ENCODE data around the gene TRIM13. TPM values are rescaled to one million over a fixed set of nuclear protein-coding genes. Genes with fewer than 3 reads are reported as not detected.
A peak's percentile ranks its signal among the peaks of the same experiment; 100 is the strongest.
"Not testable (repeated sequence)": the region's sequence is repeated elsewhere in the genome, so short reads cannot be mapped to it uniquely, and the experiment has no call there.

The TRIM13 gene, protein sequence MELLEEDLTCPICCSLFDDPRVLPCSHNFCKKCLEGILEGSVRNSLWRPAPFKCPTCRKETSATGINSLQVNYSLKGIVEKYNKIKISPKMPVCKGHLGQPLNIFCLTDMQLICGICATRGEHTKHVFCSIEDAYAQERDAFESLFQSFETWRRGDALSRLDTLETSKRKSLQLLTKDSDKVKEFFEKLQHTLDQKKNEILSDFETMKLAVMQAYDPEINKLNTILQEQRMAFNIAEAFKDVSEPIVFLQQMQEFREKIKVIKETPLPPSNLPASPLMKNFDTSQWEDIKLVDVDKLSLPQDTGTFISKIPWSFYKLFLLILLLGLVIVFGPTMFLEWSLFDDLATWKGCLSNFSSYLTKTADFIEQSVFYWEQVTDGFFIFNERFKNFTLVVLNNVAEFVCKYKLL
- 10 to 100 TPM; 21.2 to 31.5 (median 28.0) TPM for polyA plus RNA-seq (ENCODE audit: insufficient read length in 10 of 10)
- long read RNA-seq, donor 1, transcript TRIM13-204 (3 exons, 2,607 nt): major isoform, 5 of 8 reads
- long read RNA-seq, donor 1, partial matches to known transcripts: 0 of 8 reads
- long read RNA-seq, donor 1, other reads (novel, unspliced or antisense): 0 of 8 reads
- long read RNA-seq, donor 2, partial matches to known transcripts: 0 of 4 reads
- long read RNA-seq, donor 2, other reads (novel, unspliced or antisense): 0 of 4 reads
- long read RNA-seq, donor 3: 0 reads
- long read RNA-seq, donor 4, full-length matches to known transcripts: 5 of 5 reads
- long read RNA-seq, donor 4, partial matches to known transcripts: 0 of 5 reads
- long read RNA-seq, donor 4, other reads (novel, unspliced or antisense): 0 of 5 reads
- long read RNA-seq, donor 5, full-length matches to known transcripts: 8 of 15 reads
- long read RNA-seq, donor 5, partial matches to known transcripts: 7 of 15 reads
- long read RNA-seq, donor 5, other reads (novel, unspliced or antisense): 0 of 15 reads
- long read RNA-seq, donor 6, transcript TRIM13-206 (3 exons, 1,489 nt): major isoform, 6 of 8 reads
- long read RNA-seq, donor 6, partial matches to known transcripts: 0 of 8 reads
- long read RNA-seq, donor 6, other reads (novel, unspliced or antisense): 0 of 8 reads
- long read RNA-seq, donor 7, partial matches to known transcripts: 11 of 16 reads
- long read RNA-seq, donor 7, other reads (novel, unspliced or antisense): 0 of 16 reads
- long read RNA-seq, donor 8, partial matches to known transcripts: 18 of 22 reads
- long read RNA-seq, donor 8, other reads (novel, unspliced or antisense): 0 of 22 reads
- long read RNA-seq, donor 9, full-length matches to known transcripts: 5 of 5 reads
- long read RNA-seq, donor 9, partial matches to known transcripts: 0 of 5 reads
- long read RNA-seq, donor 9, other reads (novel, unspliced or antisense): 0 of 5 reads

DNA sequence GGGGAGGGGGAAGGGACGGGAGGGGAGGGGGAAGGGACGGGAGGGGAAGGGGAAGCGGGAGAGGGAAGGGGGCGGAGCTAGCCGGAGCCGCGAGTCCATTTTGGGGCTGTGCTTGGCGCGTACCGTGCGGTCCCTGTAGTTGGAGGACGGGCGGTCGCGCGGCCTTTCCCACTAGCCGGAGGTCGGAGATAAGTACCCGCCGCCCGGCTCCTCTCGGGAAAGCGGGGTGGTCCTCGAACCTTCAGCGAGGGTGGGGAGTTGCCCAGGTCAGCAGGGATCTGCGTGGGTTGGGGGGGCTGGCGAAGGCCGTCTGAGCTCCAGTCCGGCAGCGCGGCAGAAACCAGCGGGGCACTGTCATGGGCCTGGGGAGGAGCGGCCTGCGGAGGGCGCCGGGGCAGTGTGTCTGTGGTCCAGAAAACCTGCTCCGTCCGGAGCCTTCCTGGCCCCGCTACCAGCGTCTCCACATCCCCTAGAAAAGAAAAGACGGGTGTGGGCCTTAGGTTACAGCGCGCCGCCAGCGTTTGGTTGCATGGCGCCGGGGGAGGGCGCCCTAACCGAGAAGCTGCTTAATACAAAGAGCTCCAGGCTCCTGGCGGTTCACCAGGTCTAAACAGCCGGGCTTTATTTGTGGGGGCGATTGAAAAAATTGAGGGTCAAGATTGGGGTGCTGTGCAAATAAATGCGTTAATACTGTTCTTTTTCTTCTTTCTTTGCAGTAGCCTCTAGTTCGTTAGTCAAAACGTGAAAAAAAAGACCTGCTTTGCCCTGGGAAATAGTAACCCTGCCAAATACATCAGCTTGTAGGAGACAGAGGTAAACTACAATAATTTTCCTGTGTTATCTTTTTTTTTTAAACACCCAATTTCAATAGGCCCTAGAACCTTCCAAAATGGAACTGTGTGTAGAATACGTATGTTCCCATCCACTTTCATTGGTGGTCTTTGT lies at the start of gene TRIM13:
TSS of gene TRIM13 (plus strand) at position 92 of the 945 bp plus-strand sequence. CDS start 14,899 bp downstream, outside the sequence.
- peak; percentile 91 to 98 (median 93) for DNase-seq

DNA sequence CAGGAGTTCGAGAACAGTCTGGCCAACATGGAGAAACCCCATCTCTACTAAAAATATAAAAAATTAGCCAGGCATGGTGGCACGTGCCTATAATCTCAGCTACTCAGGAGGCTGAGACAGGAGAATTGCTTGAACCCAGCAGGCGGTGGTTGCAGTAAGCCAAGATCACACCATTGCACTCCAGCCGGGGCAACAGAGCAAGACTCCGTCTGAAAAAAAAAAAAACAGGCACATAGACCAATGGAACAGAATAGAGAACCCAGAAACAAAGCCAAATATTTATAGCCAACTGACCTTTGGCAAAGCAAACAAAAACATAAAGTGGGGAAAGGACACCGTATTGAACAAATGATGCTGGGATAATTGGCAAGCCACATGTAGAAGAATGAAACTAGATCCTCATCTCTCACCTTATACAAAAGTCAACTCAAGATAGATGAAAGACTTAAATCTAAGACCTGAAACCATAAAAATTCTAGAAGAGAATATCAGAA lies 48.0 kb upstream of the TRIM13 start:
- not testable (repeated sequence) for DNase-seq

DNA sequence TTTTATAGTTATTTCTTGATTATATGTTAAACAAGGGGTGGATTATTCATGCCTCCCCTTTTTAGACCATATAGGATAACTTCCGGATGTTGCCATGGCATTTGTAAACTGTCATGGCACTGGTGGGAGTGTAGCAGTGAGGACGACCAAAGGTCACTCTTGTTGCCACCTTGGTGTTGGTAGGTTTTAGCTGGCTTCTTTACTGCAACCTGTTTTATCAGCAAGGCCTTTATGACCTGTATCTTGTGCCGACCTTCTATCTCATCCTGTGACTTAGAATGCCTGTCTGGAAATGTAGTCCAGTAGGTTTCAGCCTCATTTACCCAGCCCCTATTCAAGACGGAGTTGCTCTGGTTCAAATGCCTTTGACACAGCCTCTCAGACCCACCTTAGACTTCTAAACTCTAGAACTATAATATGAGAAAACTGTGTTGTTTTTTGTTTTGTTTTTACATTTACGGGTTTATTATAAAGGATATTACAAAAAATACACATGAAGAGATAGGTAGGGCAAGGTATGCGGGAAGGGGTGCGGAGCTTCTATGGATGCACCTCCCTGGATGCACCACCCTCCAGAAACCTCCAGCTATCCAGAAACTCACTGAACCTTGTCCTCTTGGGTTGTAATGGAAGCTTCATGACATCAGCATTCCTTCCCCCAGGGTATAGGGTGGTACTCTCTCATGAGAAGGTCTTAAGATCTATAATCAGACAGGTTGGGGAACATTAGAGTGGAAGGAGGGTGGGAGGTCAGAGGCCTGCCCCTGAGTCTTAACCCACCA lies 44.9 kb upstream of the TRIM13 start:
- DNase-seq: no peak

DNA sequence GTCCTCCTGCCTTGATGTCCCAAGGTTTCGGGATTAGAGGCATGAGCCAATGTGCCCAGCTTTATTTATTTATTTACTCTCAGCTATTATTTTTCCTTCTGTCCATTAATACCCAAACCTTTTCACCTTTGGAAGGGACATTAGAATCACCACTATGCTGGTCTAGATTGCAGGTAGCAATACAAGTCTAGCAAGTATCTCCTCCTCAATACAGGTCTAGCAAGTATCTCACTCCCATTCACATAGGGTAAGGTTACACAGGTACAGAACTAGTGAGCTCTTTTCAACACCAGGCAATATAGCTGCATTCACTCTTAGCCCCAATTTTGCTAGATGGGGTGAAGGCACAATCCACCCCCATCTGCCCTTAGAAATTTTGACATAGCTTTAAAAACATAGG lies 43.3 kb upstream of the TRIM13 start:
- DNase-seq: no peak

DNA sequence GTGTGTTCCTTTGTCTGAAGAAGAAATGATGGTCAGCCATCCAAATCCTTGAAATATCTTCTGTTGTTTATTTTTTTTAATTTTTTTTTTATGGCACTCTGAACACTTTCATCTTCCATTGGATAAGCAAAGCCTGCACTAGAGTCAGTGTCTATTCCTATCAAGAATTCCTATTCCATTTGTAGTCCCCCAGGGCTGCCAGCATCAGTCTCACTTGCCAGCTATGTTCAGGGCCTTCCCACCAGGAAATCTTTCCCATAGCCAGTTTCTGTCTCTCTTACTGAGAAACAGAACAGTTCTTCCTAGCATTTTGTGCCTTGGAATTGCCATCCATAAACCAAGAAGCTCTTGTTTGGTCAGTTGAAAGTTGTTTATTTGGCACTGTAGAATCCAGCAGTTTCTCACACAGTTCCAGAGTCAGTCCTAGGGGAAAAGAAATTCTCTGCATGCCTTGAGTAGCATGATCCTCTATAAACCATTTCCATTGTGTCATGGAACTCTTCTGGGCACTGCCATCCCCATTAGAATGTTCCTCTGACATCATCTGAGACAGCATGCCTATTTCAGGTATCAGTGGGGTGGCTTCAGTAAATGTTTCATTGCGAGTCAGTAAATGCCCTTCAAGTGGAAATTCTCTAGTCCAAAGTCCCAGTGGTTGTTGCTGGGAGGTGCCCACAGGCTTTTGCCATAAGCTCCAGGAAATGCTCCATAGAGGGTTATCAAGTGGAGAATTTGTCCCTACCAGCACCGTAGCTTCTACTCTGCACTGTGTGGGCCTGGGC lies 42.0 kb upstream of the TRIM13 start:
- no peak for DNase-seq

DNA sequence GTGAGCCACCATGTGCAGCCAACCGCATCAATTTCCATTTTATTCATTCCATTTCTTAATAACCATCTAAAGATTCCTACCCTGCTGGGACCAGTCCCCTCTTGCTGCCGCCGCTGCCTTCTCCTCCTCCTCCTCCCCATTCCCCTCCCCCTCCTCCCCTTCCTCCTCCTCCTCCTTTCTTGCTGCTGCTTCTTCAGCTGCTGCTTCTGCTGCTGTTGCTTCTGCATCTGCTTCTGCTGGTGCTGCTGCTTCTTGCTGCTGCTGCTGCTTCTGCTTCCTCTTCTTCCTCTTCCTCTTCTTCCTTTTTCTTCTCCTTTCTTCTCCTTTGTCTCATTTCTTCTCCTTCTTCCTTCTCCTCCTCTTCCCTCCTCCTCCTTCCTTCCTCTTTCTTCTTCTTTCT lies 40.7 kb upstream of the TRIM13 start:
- no peak for DNase-seq

DNA sequence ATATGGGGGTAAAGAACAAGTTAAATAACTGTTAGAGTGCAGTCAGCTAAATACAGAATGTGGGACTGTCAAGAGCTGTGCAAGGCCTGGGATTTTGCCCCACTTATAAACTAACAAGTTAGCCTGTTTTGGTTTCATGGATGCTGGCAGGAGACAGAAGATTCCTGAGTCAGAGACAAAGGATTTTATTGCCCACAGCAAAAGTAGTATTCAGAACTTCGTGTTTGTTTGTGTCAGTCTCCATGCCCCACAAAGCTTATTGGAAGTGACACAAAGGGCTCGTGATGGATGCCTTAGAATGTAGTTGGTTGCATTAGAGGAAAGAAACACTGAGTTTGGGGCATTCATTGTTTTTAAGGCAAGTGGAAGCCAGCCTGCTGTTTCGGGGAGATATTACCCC lies 38.5 kb upstream of the TRIM13 start:
- no peak for DNase-seq

DNA sequence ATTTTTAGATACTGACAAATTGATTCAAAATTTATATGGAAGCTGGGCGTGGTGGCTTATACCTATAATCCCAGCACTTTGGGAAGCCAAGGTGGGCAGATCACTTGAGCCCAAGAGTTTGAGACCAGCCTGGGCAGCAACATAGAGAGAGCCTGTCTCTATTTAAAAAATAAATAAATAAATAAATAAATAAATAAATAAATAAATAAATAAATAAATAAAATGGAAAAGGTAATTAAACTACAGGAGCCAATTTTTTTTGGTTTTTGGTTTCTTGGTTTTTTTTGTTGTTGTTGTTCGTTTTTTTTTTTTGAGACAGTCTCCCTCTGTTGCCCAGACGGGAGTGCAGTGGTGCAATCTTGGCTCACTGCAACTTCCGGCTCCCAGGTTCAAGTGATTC lies 29.4 kb upstream of the TRIM13 start:
- DNase-seq: no peak

DNA sequence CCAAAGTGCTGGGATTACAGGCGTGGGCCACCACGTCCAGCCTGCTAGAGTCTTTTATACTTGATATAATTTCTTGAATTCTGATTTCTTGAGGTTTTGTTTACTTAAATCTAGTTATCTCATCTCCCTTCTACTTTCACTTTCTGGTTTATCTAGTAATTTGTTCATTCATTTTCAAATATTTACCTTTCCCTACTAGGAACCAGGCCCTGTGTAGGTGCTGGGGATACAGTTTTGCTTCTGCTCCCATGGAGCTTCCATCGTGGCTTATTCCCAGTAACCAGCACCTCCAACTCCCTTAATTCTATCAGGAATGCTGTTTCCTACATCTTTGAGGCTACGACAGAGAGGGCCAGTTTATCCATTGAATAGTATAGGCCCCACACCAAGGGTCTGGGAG lies 24.1 kb upstream of the TRIM13 start:
- no peak for DNase-seq

DNA sequence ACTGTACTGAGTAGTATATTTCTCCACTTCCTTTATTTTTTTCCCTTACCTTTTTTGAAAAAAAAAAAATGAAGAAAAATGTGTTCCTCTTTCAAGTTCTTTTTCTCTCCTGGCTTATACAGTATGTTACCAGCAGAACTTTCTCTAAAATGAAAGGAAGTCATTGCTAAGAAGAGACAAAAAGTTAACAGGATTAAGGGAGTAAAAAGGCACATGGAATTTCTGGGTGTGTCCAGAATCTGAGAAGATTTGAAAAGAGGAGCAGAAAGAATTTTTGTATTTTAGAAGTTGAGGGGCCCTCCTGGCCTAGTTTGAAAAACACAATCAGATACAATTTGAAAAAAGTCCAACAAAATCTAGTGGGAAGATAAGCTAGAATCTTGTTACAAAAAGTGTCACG lies 21.0 kb upstream of the TRIM13 start:
- DNase-seq: no peak

DNA sequence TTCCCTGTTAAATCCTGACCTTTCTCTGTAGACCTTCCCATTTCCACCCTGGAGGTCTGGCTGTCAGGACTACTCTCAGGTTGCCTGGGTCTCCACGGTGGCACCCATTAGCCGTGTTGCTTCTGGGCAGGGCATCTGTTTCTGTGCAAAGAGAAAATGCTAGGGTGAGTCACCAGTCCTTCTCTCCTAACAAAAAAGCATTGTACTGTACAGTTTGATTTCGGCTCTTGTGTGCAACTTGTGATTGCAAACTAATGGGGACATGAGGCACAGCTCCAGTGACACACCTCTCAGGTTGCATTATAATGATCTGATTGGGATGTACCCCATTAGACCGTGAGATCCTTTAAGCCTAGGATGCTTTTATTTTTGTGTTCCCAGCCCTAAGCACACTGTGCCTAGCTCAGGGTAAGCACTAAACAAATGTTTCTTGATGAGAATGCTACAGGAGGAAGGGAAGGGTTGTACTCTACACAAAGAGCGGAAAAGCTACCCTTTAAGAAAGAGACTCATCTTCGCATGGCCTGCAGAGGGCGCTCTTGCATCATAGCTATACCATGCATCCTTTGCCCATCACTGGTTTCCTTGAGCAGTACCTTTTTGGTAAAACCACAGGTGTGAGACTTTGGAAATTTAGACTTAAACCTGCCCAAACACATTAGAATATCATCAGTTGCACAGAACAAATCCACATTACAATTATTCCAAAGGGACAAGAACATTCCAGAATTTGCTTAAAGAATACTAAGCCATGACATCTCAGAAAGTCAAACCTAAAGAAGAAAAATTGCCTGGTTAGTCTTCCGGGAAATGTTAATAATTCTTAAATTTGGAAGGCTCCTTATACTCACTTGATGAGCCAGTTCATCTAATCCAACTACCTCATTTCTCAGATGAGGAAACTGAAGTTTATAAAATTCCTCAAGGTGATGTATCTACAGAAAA lies 20.3 kb upstream of the TRIM13 start:
- DNase-seq: peak; percentile 43 to 73 (median 67)

DNA sequence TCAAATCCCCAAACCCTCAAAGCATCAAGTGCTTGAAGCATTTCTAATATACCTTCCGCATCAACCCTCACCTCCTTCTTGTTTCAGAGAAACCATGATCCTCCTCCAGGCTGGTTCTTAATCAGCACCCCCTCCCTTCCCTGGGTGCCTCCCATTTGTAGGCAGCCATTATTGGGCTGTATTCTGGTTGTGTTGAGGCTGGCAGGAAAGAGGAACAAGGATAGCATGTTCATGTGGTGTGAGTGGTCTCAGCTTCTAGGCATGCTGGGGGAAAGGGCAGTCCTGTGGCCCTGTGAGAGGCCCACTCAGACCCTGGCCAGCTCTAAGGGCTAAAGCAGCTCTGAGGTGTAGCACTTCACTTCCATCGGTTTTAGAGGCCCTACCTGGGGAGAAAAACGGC lies 18.9 kb upstream of the TRIM13 start:
- no peak for DNase-seq

DNA sequence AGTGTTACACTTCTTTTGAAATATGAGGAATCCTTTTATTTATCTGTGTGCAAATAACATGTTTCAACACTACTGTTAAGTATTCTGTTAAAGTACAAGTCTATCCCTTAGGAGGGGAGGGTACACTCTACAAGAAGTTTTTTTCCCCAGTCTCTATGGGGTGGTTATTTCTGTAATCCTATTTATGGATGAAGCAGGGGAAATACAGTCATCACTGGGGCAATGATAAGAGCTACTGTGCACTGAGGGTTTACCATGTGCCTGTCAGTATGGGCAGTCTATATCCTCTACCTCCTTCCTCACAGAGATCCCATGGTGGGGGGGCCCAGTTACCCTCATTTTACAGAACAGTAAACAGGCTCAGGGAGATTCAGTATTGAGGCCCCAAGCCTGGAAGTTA lies 16.6 kb upstream of the TRIM13 start:
- DNase-seq: no peak

DNA sequence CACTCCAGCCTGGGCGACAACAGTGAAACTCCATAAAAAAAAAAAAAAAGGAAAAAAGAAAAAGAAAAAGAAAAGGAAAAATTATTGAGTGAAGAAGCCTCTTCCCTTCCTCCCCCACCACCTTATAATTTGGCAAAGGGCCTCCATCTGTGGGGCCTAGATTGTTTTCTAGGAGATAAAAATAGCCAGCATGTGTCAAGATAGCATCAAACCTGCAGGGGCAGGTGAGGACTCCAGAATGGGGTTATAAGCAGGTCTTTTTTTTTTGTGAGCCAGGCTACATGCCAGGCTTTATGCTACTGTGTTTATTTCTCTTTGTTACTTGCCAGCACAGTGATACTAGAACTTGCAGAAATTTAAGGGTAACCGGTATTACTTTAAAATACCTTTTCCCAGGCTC lies 11.7 kb upstream of the TRIM13 start:
- DNase-seq: no peak

DNA sequence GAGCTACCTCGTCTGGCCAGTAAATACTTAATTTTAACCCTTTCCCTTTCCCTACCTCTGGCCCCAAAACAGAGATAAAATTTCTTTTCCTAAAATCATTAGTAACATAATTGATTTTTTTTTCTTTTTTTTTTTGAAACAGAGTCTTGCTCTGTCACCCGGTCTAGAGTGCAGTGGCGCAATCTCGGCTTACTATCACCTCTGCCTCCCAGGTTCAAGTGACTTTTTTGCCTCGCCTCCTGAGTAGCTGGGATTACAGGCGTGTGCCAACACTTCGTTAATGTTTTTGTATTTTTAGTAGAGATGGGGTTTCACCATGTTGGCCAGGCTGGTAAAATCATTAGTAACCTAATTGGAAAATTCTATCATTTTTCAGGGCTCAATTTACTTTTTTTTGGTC lies 10.4 kb upstream of the TRIM13 start:
- DNase-seq: no peak

DNA sequence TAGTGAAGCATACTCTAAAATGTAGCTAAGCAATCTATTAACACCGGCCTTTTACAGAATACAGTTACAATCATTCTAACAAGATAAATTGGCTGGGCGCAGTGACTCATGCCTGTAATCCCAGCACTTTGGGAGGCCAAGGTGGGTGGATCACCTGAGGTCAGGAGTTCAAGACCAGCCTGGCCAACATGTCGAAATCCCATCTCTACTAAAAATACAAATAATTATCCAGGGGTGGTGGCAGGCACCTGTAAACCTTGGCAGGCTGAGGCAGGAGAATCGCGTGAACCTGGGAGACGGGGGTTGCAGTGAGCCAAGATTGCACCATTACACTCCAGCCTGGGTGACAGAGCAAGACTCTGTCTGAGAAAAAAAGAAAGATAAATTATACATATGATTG lies 6.2 kb upstream of the TRIM13 start:
- DNase-seq: not testable (repeated sequence)

DNA sequence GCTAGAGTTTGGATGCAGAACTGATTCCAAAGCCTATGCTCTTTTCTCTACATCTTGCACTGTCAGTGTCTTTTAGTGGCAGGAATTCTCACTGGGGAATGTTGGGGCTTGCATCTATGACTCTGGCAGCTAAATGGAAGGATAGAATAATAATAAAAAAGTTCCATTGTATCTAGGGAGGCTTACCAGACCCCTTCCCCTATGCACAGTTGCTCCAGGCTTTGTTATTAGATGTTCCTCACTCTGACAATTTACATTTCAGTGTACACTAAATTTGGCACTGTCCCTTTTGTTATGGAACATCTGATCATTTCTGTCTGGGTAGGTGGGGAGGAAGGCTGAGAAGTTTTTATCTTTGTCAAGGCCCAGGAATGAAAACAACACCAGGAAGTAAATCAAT lies 3.7 kb upstream of the TRIM13 start:
- no peak for DNase-seq

DNA sequence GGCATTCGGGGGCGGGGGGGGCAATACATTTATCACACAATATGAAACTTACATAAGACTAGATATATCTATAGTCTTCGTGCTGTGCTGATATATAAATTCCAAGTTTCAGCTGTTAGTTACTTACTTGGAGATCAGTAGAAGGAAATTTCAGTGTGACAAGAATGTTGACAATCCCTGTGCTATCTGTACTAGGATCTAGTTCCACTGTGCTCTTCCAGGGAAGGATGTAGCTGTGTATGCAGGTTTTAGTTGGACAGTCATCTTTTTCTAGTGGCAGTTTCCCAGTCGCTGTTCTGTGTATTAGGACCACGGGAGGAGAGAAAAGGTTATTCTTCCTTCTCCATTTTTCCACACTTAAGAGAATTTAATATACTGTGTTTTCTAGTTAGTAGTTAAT lies 3.2 kb upstream of the TRIM13 start:
- DNase-seq: no peak
